COLO668 (cell line): ENCODE data around the gene MAPKAPK3.

Experiments
- DNase-seq: peaks from one replicate; lab custom pipeline; 2025; ENCODE audit not compliant: unreplicated experiment; lab: John Stamatoyannopoulos, UW

Gene MAPKAPK3

GRCh38 chr3:50625231-50626182 is 8.6 kb downstream of the MAPKAPK3 start:
- DNase-seq = no peak

- DNase-seq = no peak
Observed at GRCh38 chr3:50626401-50626800, 9.4 kb downstream of the MAPKAPK3 start.

GRCh38 chr3:50627407-50628051 is 10.6 kb downstream of the MAPKAPK3 start:
- peak; percentile 7 for DNase-seq

GRCh38 chr3:50628601-50629000 is 11.7 kb downstream of the MAPKAPK3 start:
- DNase-seq = no peak

GRCh38 chr3:50630394-50630793 is 13.4 kb downstream of the MAPKAPK3 start:
- DNase-seq = peak; percentile 70

GRCh38 chr3:50630877-50631276 is 13.9 kb downstream of the MAPKAPK3 start:
- peak; percentile 76 for DNase-seq

- DNase-seq = no peak
Observed at GRCh38 chr3:50632450-50632849, 15.5 kb downstream of the MAPKAPK3 start.

- DNase-seq = no peak
Observed at GRCh38 chr3:50633230-50633790, 16.4 kb downstream of the MAPKAPK3 start.

- no peak for DNase-seq
Observed at GRCh38 chr3:50635066-50635465, 18.1 kb downstream of the MAPKAPK3 start.

GRCh38 chr3:50637011-50637410 is 20.1 kb downstream of the MAPKAPK3 start:
- no peak for DNase-seq

- no peak for DNase-seq
Observed at GRCh38 chr3:50637945-50638344, 21.0 kb downstream of the MAPKAPK3 start.

GRCh38 chr3:50639055-50639494 is 22.1 kb downstream of the MAPKAPK3 start:
- no peak for DNase-seq

GRCh38 chr3:50642382-50642781 is 25.4 kb downstream of the MAPKAPK3 start:
- no peak for DNase-seq

- DNase-seq = no peak
Observed at GRCh38 chr3:50644561-50644960, 27.6 kb downstream of the MAPKAPK3 start.

- no peak for DNase-seq
Observed at GRCh38 chr3:50645378-50645777, 28.4 kb downstream of the MAPKAPK3 start.

GRCh38 chr3:50648313-50648712 is 31.4 kb downstream of the MAPKAPK3 start:
- no peak for DNase-seq

GRCh38 chr3:50648944-50649343 is 32.0 kb downstream of the MAPKAPK3 start:
- DNase-seq = no peak

GRCh38 chr3:50649451-50649931 is 32.5 kb downstream of the MAPKAPK3 start:
- DNase-seq = no peak

GRCh38 chr3:50650018-50650417 is 33.1 kb downstream of the MAPKAPK3 start:
- no peak for DNase-seq

GRCh38 chr3:50651445-50651844 is 34.5 kb downstream of the MAPKAPK3 start:
- no peak for DNase-seq

- no peak for DNase-seq
Observed at GRCh38 chr3:50651920-50652529, 35.1 kb downstream of the MAPKAPK3 start.
